Transverse colon (tissue), 4 donors: Measurements from ENCODE around the gene FSD1. TPM values are rescaled to one million over a fixed set of nuclear protein-coding genes. Genes with fewer than 3 reads are reported as not detected.

Source experiments
- DNase-seq: peaks from one replicate; pipeline ENCODE4 v3.0.0-alpha.2; 2019
- H3K27ac ChIP-seq, 4 donors: fragments of 200-600 bp; sonication (generic); 2 replicates each; pipeline ENCODE4 v1.5.1; 2016 to 2018; ENCODE audit warnings: inconsistent platforms in 4 of 4
- H3K27me3 ChIP-seq: fragments of 200-600 bp; sonication (generic); 2 replicates; pipeline ENCODE4 v1.5.1; 2017; ENCODE audit warnings: inconsistent platforms
- H3K36me3 ChIP-seq, 4 donors: fragments of 200-600 bp; sonication (generic); 2 replicates each; pipeline ENCODE4 v1.5.1; 2017 to 2019; ENCODE audit warnings: inconsistent platforms in 4 of 4
- H3K4me1 ChIP-seq, 4 donors: fragments of 200-600 bp; sonication (generic); 2 replicates each; pipeline ENCODE4 v1.5.1; 2017 to 2020; ENCODE audit warnings: inconsistent platforms in 4 of 4
- H3K4me3 ChIP-seq, 4 donors: fragments of 200-600 bp; sonication (generic); 1 replicate in 1 of 4; 2 replicates in 3 of 4; pipeline versions ENCODE4 v1.5.1 to v1.6.1; 2017 to 2019; ENCODE audit warnings: inconsistent platforms in 4 of 4
- H3K9me3 ChIP-seq, 2 donors: fragments of 200-600 bp; sonication (generic); 2 replicates each; pipeline ENCODE4 v1.5.1; 2017 to 2019; ENCODE audit warnings: inconsistent platforms in 2 of 2
- CTCF ChIP-seq, 5 experiments: fragments of 200-600 bp in 3 of 5; fragments of 450-650 bp in 2 of 5; sonication (generic) in 3 of 5; IDR thresholded peaks; 1 replicate in 2 of 5; 2 replicates in 3 of 5; pipeline ENCODE4 v1.5.1; 2016 to 2017; ENCODE audit warnings: antibody characterized with exemption in 5 of 5, inconsistent platforms in 3 of 5, mild to moderate bottlenecking in 2 of 5, moderate library complexity in 1 of 5
- EP300 ChIP-seq: sonication (generic); formaldehyde crosslinking; IDR thresholded peaks from one replicate; pipeline ENCODE4 v1.6.1; 2017; ENCODE audit warnings: antibody characterized with exemption, low read depth
- POLR2A ChIP-seq: fragments of 450-650 bp; IDR thresholded peaks from one replicate; pipeline ENCODE4 v1.6.1; 2016; ENCODE audit warnings: antibody characterized with exemption, mild to moderate bottlenecking, moderate library complexity
- POLR2AphosphoS5 ChIP-seq, 3 donors: sonication (generic); formaldehyde crosslinking; IDR thresholded peaks; one replicate each; pipeline ENCODE4 v1.6.1; 2016; ENCODE audit warnings: antibody characterized with exemption in 3 of 3
- WGBS, 2 donors: methylation state at CpG; one replicate each; pipeline ENCODE4 v1.1.5; 2018; ENCODE audit warnings: low coverage in 1 of 2; 5-methylcytosine and 5-hydroxymethylcytosine counted together
- in situ Hi-C, 4 donors: fragments of 200-750 bp; cut with MboI; loops; one replicate each; pipeline versions ENCODE4 v1.15.0 to v1.15.1; 2017; ENCODE audit warnings: low sequenced_read_pairs in 3 of 4, low pct_ligation_motif_present in 1 of 4, low pct_unique_long_range_greater_than_20kb in 1 of 4
- intact Hi-C: fragments of 100-400 bp; cut with DNase I; formaldehyde crosslinking; loops from one replicate; pipeline ENCODE4 v1.15.1; 2023; ENCODE audit warnings: low total_unique reads
- total RNA-seq, 4 donors: library from RNA; depleted of rRNA; stranded (reverse); fragments of >200 nt; gene quantifications; one replicate each; pipeline ENCODE4 v1.1.0, GENCODE V29; 2016

Gene FSD1
- total RNA-seq, 4 donors from 2014 or later: 0.68 to 2.9 (median 1.5) TPM; not detected in 1

- TF ChIP-seq POLR2A (no peak), CTCF (IDR thresholded peaks at IDR 0.05) (no peak), POLR2AphosphoS5 (IDR thresholded peaks at IDR 0.05) (no peak), EP300 (no peak)
- H3K27ac ChIP-seq: peak overlapping the region in 1 of 4 donors; percentile 15
- WGBS, 2 donors: 81 to 84% methylated on average over 14 to 39 of the region's 50 CpGs
- DNase-seq: no peak
- H3K4me1 ChIP-seq: peaks cover 0 to 6% (median 0%) of the 10 kb centered on the region in 4 donors
- no peak overlapping the region for H3K4me3 ChIP-seq
- in situ Hi-C loops (loop anchor here in 1 of 4 donors (25.0 kb wide), 1 partner anchor 99 kb away; no protein-coding TSS in a partner anchor), intact Hi-C loops (no loop called here)
- no peaks in the 10 kb centered on the region for H3K9me3 ChIP-seq
- H3K27me3 ChIP-seq: no peaks in the 10 kb centered on the region
- H3K36me3 ChIP-seq: peaks cover 0 to 3% (median 0%) of the 10 kb centered on the region in 4 donors
Observed at GRCh38 chr19:4361152-4362046, 57.0 kb downstream of the FSD1 start.

GRCh38 chr19:4362101-4362828, 57.9 kb downstream of the FSD1 start:
- 78 to 90% methylated on average over 12 to 26 of the region's 32 CpGs for WGBS, 2 donors
- TF ChIP-seq CTCF (IDR thresholded peaks at IDR 0.05) (no peak), POLR2A (no peak), EP300 (no peak), POLR2AphosphoS5 (IDR thresholded peaks at IDR 0.05) (no peak)
- H3K36me3 ChIP-seq: peaks cover 0 to 3% (median 0%) of the 10 kb centered on the region in 4 donors
- H3K27me3 ChIP-seq: no peaks in the 10 kb centered on the region
- DNase-seq: no peak
- H3K9me3 ChIP-seq: no peaks in the 10 kb centered on the region
- peaks cover 0 to 6% (median 0%) of the 10 kb centered on the region in 4 donors for H3K4me1 ChIP-seq
- no peak overlapping the region for H3K4me3 ChIP-seq
- intact Hi-C loops: no loop called here
- in situ Hi-C loops: loop anchor here in 1 of 4 donors (25.0 kb wide), 1 partner anchor 100 kb away; no protein-coding TSS in a partner anchor
- H3K27ac ChIP-seq: no peak overlapping the region

- DNase-seq: no peak
- in situ Hi-C loops: loop anchor here in 1 of 4 donors (25.0 kb wide), 1 partner anchor 101 kb away; no protein-coding TSS in a partner anchor
Observed at GRCh38 chr19:4362831-4363545, 58.6 kb downstream of the FSD1 start.

More at GRCh38 chr19:4362831-4363545, 58.6 kb downstream of the FSD1 start:
- WGBS, 2 donors: 82% methylated on average over 16 of the region's 22 CpGs; no CpG with 5 or more reads in 1 of the 2 donors
- H3K9me3 ChIP-seq: no peaks in the 10 kb centered on the region
- peaks cover 0 to 3% (median 0%) of the 10 kb centered on the region in 4 donors for H3K36me3 ChIP-seq
- H3K4me1 ChIP-seq: peaks cover under 1 to 9% (median 2%) of the 10 kb centered on the region in 4 donors
- intact Hi-C loops: no loop called here
- TF ChIP-seq CTCF (IDR thresholded peaks at IDR 0.05): no peak
- TF ChIP-seq POLR2AphosphoS5 (IDR thresholded peaks at IDR 0.05): no peak
- no peak for TF ChIP-seq EP300
- no peak for TF ChIP-seq POLR2A
- H3K4me3 ChIP-seq: no peak overlapping the region
- no peak overlapping the region for H3K27ac ChIP-seq
- no peaks in the 10 kb centered on the region for H3K27me3 ChIP-seq
